K562 (cell line): ENCODE measurements around the gene PTRH1. TPM values are rescaled to one million over a fixed set of nuclear protein-coding genes. Genes with fewer than 3 reads are reported as not detected.

Experiments
- ATAC-seq: fragments of 200-7000 bp; cut with Tn5 transposase; 3 replicates; pipeline ENCODE4 v1.9.1; 2020; ENCODE audit warnings: moderate library complexity
- BruUV-seq: library from RNA; stranded (reverse); fragments of 400-500 nt; replicated peaks from 2 replicates; lab custom pipeline; 2021; lab: Mats Ljungman, UMichigan
- CTCF ChIA-PET: fragments of 300-600 bp; formaldehyde crosslinking; extraction: SDS; loops from one replicate; lab custom pipeline; 2021; ENCODE audit warnings: low intra/inter-chr PET ratio; lab: Yijun Ruan, JAX
- POLR2A ChIA-PET: fragments of 300-600, 350-650 bp; sonication (Branson Sonifier 250); formaldehyde crosslinking; extraction: SDS; loops from one replicate; lab custom pipeline; 2021; ENCODE audit warnings: antibody characterized with exemption, inconsistent platforms; lab: Yijun Ruan, JAX
- DNase-seq, 4 experiments: peaks; one replicate each; pipeline versions ENCODE4 v3.0.0 to v3.0.0-alpha.2; 2011 to 2018; ENCODE audit warnings: low spot score in 3 of 4, mixed read lengths in 3 of 4; ENCODE audit errors: extremely low read depth in 1 of 4
- FAIRE-seq: peaks from 2 replicates; lab custom pipeline; 2011; peaks lifted over from hg19 to GRCh38; lab: Jason Lieb, UNC
- H2AFZ ChIP-seq: 2 replicates; pipeline ENCODE4 v1.6.0; 2011; ENCODE audit warnings: low read depth, low read length, control low read depth, inconsistent platforms
- H3K27ac ChIP-seq: fragments of 200-600 bp; 3 replicates; pipeline ENCODE4 v1.8.0; 2011; ENCODE audit warnings: low read depth, mild to moderate bottlenecking, control low read depth, inconsistent platforms, low read length, moderate library complexity, mixed read lengths; ENCODE audit errors: extremely low read depth
- H3K27me3 ChIP-seq, 2 experiments: fragments of 300-600 bp in 1 of 2; 2 replicates in 1 of 2; 3 replicates in 1 of 2; pipeline versions ENCODE4 v1.6.0 to v1.8.0; 2011; ENCODE audit warnings: inconsistent platforms in 2 of 2, low read length in 2 of 2, mild to moderate bottlenecking in 1 of 2, mixed read lengths in 1 of 2, moderate library complexity in 1 of 2; ENCODE audit not compliant: control insufficient read depth in 2 of 2, insufficient read depth in 2 of 2
- H3K36me3 ChIP-seq: fragments of 300-600 bp; 3 replicates; pipeline ENCODE4 v1.8.0; 2011; ENCODE audit warnings: mild to moderate bottlenecking, low read length, inconsistent platforms; ENCODE audit not compliant: control insufficient read depth, insufficient read depth
- H3K4me1 ChIP-seq, 2 experiments: fragments of 200-600 bp in 1 of 2; replicated peaks in 1 of 2; 2 replicates in 1 of 2; 3 replicates in 1 of 2; pipeline versions ENCODE4 v1.5.1 to v1.8.0; 2011; ENCODE audit warnings: inconsistent platforms in 2 of 2, low read length in 2 of 2, mild to moderate bottlenecking in 1 of 2, mixed read lengths in 1 of 2, moderate library complexity in 1 of 2; ENCODE audit not compliant: control insufficient read depth in 2 of 2, insufficient read depth in 2 of 2
- H3K4me2 ChIP-seq: 2 replicates; pipeline ENCODE4 v1.6.1; 2011; ENCODE audit warnings: low read length, control low read depth, inconsistent platforms, mixed read lengths; ENCODE audit not compliant: insufficient read depth
- H3K4me3 ChIP-seq: fragments of 200-600 bp; sonication (generic), shearing (Covaris generic); 2 replicates; pipeline ENCODE4 v1.5.1; 2016; ENCODE audit warnings: control low read depth, inconsistent platforms
- H3K79me2 ChIP-seq: fragments of 200-600 bp; 3 replicates; pipeline ENCODE4 v1.8.0; 2011; ENCODE audit warnings: low read length, inconsistent platforms; ENCODE audit not compliant: control insufficient read depth, insufficient read depth
- H3K9ac ChIP-seq, 2 experiments: 2 replicates each; pipeline versions ENCODE4 v1.6.0 to v1.6.1; 2011; ENCODE audit warnings: low read depth in 2 of 2, low read length in 2 of 2, control low read depth in 1 of 2, inconsistent platforms in 1 of 2, mild to moderate bottlenecking in 1 of 2, mixed read lengths in 1 of 2; ENCODE audit not compliant: insufficient read depth in 1 of 2
- H3K9me1 ChIP-seq: one replicate; pipeline ENCODE4 v1.6.0; 2011; ENCODE audit warnings: inconsistent platforms, mild to moderate bottlenecking, low read length, moderate library complexity; ENCODE audit not compliant: control insufficient read depth, insufficient read depth
- H3K9me3 ChIP-seq: replicated peaks from 2 replicates; pipeline ENCODE4 v1.5.1; 2011; ENCODE audit warnings: low read depth, low read length, inconsistent platforms; ENCODE audit not compliant: control insufficient read depth, insufficient read depth
- H4K20me1 ChIP-seq: replicated peaks from 2 replicates; pipeline ENCODE4 v1.6.1; 2011; ENCODE audit warnings: low read length, inconsistent platforms, mixed read lengths; ENCODE audit not compliant: control insufficient read depth, insufficient read depth
- GATA2 ChIP-seq: sonication (generic); formaldehyde crosslinking; IDR thresholded peaks from 2 replicates; pipeline ENCODE4 v1.4.0; 2020; ENCODE audit warnings: mild to moderate bottlenecking, missing genetic modification reagents
- MECOM ChIP-seq: fragments of 250-450 bp; sonication (Bioruptor Pico); IDR thresholded peaks from 2 replicates; pipeline ENCODE4 v1.8.0; 2022; ENCODE audit warnings: inconsistent platforms
- MYNN ChIP-seq, 2 experiments: sonication (generic); formaldehyde crosslinking in 1 of 2; IDR thresholded peaks; 2 replicates each; pipeline versions ENCODE4 v1.5.0 to v1.6.1; 2016 to 2020; ENCODE audit warnings: antibody characterized with exemption in 1 of 2, missing genetic modification reagents in 1 of 2
- ZNF184 ChIP-seq: sonication (generic); formaldehyde crosslinking; IDR thresholded peaks from 2 replicates; pipeline ENCODE4 v1.5.0; 2020; ENCODE audit warnings: missing genetic modification reagents
- WGBS: fragments of 100-300 bp; shearing (Covaris generic); methylation state at CpG from one replicate; pipeline ENCODE4 v1.1.6; 2016; ENCODE audit warnings: low coverage, mixed read lengths; ENCODE audit not compliant: insufficient coverage; ENCODE audit errors: missing lambda C conversion rate; 5-methylcytosine and 5-hydroxymethylcytosine counted together
- in situ Hi-C: fragments of 300-500 bp; cut with MboI; formaldehyde crosslinking; loops from 4 replicates; pipeline ENCODE4 v1.15.0; 2018; ENCODE audit warnings: inconsistent platforms, mixed read lengths
- intact Hi-C: fragments of 100-400 bp; cut with micrococcal nuclease; formaldehyde crosslinking; loops from 2 replicates; pipeline ENCODE4 v1.14.2; 2022
- polyA plus RNA-seq, 8 experiments: library from polyadenylated mRNA; depleted of rRNA in 4 of 8; stranded (reverse) in 5 of 8; unstranded in 3 of 8; fragments of >200 nt; fragmentation: Nextera tagmentation in 2 of 8; fragmentation: Illumina TruSeq in 1 of 8; extraction: Ambion mirVana in 2 of 8; extraction: Trizol in 1 of 8; gene quantifications; 2 replicates each; pipeline versions ENCODE4 v1.2.1 to v1.2.3, GENCODE V29; 2011 to 2014; ENCODE audit warnings: inconsistent platforms in 1 of 8, missing spikeins in 1 of 8
- total RNA-seq, 7 experiments: library from RNA; depleted of rRNA in 6 of 7; stranded (reverse); fragments of >200 nt in 6 of 7; fragmentation: Illumina TruSeq in 2 of 7; extraction: Trizol in 2 of 7; gene quantifications; 2 replicates each; pipeline versions ENCODE4 v1.2.1 to v1.2.3, GENCODE V29; 2011 to 2021; ENCODE audit warnings: low replicate concordance in 1 of 7
- TF ChIP-seq, protein P1 (sequence below): fragments of 450-650 bp; formaldehyde crosslinking; IDR thresholded peaks from 2 replicates; pipeline ENCODE4 v1.4.0; 2020; ENCODE audit warnings: mild to moderate bottlenecking, moderate library complexity
- TF ChIP-seq, protein P2 (sequence below): fragments of 250-450 bp; sonication (Bioruptor Pico); IDR thresholded peaks from 2 replicates; pipeline ENCODE4 v1.8.0; 2021; ENCODE audit warnings: borderline replicate concordance, mild to moderate bottlenecking, moderate library complexity; ENCODE audit not compliant: poor library complexity, severe bottlenecking
- TF ChIP-seq, protein P3 (sequence below): sonication (generic); formaldehyde crosslinking; IDR thresholded peaks from 2 replicates; pipeline ENCODE4 v1.8.1; 2023; ENCODE audit warnings: mild to moderate bottlenecking, missing genetic modification reagents
- TF ChIP-seq, protein P4 (sequence below): fragments of 250-450 bp; sonication (Bioruptor Pico); IDR thresholded peaks from 2 replicates; pipeline ENCODE4 v1.4.0; 2020; ENCODE audit warnings: mild to moderate bottlenecking, moderate library complexity
- TF ChIP-seq, protein P5 (sequence below): IDR thresholded peaks from 3 replicates; pipeline ENCODE4 v1.6.1; 2011; ENCODE audit warnings: borderline replicate concordance, mild to moderate bottlenecking; ENCODE audit not compliant: insufficient read length, insufficient read depth

PTRH1 gene
- total and polyA plus RNA-seq, 9 of the 15 experiments (the other 6 are each of a cell fraction or from before 2014, with no cell fraction given), result 0.63 to 43.1 (median 5.7) TPM

DNA sequence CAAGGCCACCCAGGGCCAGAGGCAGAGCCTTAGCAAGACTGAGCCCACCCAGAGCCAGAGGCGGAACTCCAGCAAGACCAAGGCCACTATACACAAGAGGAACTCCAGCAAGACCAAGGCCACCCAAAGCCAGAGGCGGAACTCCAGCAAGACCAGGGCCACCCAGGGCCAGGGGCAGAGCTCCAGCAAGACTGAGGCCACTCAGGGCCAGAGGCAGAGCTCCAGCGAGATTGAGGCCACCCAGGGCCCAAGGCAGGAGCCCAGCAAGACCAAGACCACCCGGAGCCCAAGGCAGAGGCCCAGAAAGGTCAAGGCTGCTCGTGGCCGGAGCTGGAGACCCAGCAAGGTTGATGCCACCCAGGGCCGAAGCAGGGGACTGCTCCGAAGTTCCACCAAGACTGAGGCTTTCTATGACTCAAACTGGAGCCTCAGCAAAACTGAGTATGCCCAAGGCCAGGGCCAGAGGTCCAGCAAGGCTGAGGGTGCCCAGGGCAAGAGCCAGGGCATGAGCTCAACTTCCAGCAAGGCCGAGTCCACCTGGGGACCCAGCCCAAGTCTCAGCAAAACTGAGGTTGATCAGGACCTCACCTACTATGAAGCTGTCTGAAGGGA lies 15.4 kb upstream of the PTRH1 start (continued):
- TF ChIP-seq, protein P1, sequence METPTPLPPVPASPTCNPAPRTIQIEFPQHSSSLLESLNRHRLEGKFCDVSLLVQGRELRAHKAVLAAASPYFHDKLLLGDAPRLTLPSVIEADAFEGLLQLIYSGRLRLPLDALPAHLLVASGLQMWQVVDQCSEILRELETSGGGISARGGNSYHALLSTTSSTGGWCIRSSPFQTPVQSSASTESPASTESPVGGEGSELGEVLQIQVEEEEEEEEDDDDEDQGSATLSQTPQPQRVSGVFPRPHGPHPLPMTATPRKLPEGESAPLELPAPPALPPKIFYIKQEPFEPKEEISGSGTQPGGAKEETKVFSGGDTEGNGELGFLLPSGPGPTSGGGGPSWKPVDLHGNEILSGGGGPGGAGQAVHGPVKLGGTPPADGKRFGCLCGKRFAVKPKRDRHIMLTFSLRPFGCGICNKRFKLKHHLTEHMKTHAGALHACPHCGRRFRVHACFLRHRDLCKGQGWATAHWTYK (CRISPR knock-in tag), result no peak
- TF ChIP-seq, protein P2, sequence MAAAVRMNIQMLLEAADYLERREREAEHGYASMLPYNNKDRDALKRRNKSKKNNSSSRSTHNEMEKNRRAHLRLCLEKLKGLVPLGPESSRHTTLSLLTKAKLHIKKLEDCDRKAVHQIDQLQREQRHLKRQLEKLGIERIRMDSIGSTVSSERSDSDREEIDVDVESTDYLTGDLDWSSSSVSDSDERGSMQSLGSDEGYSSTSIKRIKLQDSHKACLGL, result no peak

DNA sequence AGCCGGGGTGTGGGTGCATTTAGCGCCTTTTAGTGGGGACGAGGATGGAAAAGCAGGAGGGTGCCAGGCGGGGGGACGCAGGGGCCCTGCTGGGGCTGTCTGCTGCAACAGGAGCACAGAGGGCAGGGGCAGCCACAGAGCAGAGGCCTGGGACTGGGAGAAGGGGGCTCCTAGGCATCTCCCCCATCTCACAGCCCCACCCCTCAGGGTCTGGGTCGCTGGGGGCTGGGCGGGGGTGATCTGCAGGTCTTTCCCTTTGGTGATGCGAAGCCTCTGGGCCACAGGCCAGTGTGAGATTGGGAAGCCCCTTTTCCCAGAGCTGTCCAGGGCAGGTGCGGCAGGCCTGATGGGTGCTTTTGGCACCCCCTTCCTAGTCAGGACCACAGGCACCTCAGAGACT lies 14.8 kb upstream of the PTRH1 start:
- POLR2A ChIA-PET, result interaction anchor here (0.6 kb wide), 1 partner anchor 196 kb away, joined by 3 read pairs; no protein-coding TSS in a partner anchor
- H3K4me2 ChIP-seq, result no peak overlapping the region
- H3K4me3 ChIP-seq, result no peak overlapping the region
- peaks cover 7 to 41% of the 10 kb centered on the region in 2 experiments; a peak in 4 of 5 replicates for H3K4me1 ChIP-seq
- CTCF ChIA-PET, result no interaction called here
- no peaks in the 10 kb centered on the region for H3K9me3 ChIP-seq
- FAIRE-seq, result no peak
- no peaks in the 10 kb centered on the region for H3K27me3 ChIP-seq
- no peaks in the 10 kb centered on the region for H3K36me3 ChIP-seq
- H3K27ac ChIP-seq, result no peak overlapping the region
- peaks cover 4% of the 10 kb centered on the region; the same call in 2 of the 3 replicates for H3K79me2 ChIP-seq
- H3K9me1 ChIP-seq, result no peaks in the 10 kb centered on the region
- intact Hi-C loops, result loop anchor here (10.0 kb wide), 1 partner anchor 305 kb away; no protein-coding TSS in a partner anchor
- in situ Hi-C loops, result loop anchor here (10.0 kb wide), 1 partner anchor 135 kb away; no protein-coding TSS in a partner anchor
- BruUV-seq, result no TSS peak
- no peak overlapping the region for H3K9ac ChIP-seq
- DNase-seq, result no peak
- H4K20me1 ChIP-seq, result no peaks in the 10 kb centered on the region; the same call in 1 of the 2 replicates
- ATAC-seq, result no peak
- no peak overlapping the region for H2AFZ ChIP-seq
- 42% methylated on average over 6 of the region's 9 CpGs for WGBS
- TF ChIP-seq, protein P3, sequence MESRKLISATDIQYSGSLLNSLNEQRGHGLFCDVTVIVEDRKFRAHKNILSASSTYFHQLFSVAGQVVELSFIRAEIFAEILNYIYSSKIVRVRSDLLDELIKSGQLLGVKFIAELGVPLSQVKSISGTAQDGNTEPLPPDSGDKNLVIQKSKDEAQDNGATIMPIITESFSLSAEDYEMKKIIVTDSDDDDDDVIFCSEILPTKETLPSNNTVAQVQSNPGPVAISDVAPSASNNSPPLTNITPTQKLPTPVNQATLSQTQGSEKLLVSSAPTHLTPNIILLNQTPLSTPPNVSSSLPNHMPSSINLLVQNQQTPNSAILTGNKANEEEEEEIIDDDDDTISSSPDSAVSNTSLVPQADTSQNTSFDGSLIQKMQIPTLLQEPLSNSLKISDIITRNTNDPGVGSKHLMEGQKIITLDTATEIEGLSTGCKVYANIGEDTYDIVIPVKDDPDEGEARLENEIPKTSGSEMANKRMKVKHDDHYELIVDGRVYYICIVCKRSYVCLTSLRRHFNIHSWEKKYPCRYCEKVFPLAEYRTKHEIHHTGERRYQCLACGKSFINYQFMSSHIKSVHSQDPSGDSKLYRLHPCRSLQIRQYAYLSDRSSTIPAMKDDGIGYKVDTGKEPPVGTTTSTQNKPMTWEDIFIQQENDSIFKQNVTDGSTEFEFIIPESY (CRISPR knock-in tag), result no peak
- TF ChIP-seq ZNF184 (CRISPR knock-in tag), result no peak
- TF ChIP-seq, protein P4, sequence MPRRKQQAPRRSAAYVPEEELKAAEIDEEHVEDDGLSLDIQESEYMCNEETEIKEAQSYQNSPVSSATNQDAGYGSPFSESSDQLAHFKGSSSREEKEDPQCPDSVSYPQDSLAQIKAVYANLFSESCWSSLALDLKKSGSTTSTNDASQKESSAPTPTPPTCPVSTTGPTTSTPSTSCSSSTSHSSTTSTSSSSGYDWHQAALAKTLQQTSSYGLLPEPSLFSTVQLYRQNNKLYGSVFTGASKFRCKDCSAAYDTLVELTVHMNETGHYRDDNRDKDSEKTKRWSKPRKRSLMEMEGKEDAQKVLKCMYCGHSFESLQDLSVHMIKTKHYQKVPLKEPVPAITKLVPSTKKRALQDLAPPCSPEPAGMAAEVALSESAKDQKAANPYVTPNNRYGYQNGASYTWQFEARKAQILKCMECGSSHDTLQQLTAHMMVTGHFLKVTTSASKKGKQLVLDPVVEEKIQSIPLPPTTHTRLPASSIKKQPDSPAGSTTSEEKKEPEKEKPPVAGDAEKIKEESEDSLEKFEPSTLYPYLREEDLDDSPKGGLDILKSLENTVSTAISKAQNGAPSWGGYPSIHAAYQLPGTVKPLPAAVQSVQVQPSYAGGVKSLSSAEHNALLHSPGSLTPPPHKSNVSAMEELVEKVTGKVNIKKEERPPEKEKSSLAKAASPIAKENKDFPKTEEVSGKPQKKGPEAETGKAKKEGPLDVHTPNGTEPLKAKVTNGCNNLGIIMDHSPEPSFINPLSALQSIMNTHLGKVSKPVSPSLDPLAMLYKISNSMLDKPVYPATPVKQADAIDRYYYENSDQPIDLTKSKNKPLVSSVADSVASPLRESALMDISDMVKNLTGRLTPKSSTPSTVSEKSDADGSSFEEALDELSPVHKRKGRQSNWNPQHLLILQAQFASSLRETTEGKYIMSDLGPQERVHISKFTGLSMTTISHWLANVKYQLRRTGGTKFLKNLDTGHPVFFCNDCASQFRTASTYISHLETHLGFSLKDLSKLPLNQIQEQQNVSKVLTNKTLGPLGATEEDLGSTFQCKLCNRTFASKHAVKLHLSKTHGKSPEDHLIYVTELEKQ (CRISPR knock-in tag), result no peak
- TF ChIP-seq MYNN (IDR thresholded peaks at IDR 0.05), result no peak
- TF ChIP-seq MYNN (CRISPR knock-in tag; IDR thresholded peaks at IDR 0.05), result no peak
- TF ChIP-seq MECOM, result no peak
- TF ChIP-seq GATA2 (CRISPR knock-in tag), result no peak
- TF ChIP-seq, protein P5, sequence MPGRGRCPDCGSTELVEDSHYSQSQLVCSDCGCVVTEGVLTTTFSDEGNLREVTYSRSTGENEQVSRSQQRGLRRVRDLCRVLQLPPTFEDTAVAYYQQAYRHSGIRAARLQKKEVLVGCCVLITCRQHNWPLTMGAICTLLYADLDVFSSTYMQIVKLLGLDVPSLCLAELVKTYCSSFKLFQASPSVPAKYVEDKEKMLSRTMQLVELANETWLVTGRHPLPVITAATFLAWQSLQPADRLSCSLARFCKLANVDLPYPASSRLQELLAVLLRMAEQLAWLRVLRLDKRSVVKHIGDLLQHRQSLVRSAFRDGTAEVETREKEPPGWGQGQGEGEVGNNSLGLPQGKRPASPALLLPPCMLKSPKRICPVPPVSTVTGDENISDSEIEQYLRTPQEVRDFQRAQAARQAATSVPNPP, result no peak
